ENCODE measurements around the gene ETS1. TPM values are rescaled to one million over a fixed set of nuclear protein-coding genes. Genes with fewer than 3 reads are reported as not detected.
A peak's percentile ranks its signal among the peaks of the same experiment; 100 is the strongest.

The ETS1 gene
- total RNA-seq, 1 donor from 2014 or later, result 154 TPM

GRCh38 chr11:128540469-128540868, 46.9 kb downstream of the ETS1 start:
- no peak for DNase-seq (ENCODE audit: low spot score)

DNA sequence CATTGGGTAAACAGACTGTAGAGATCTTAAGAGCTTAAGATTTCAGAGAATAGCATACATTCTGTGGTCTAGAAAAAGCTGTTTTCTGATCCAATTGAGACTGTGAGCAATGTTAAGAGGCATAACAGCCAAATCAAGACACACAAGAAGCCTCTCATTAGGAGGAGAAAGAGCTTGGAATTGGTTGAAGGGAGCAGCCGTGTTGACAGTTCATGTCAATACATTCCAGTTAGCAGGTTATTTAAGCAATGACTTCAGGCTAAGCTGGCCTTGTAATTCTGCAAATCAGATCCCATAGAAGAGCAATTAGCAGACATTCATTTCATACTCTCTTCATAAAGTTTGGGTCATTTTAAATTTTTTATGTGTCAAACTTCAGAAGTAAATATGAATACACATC, 50.9 kb downstream of the ETS1 start:
- DNase-seq (ENCODE audit: low spot score), result no peak

DNA sequence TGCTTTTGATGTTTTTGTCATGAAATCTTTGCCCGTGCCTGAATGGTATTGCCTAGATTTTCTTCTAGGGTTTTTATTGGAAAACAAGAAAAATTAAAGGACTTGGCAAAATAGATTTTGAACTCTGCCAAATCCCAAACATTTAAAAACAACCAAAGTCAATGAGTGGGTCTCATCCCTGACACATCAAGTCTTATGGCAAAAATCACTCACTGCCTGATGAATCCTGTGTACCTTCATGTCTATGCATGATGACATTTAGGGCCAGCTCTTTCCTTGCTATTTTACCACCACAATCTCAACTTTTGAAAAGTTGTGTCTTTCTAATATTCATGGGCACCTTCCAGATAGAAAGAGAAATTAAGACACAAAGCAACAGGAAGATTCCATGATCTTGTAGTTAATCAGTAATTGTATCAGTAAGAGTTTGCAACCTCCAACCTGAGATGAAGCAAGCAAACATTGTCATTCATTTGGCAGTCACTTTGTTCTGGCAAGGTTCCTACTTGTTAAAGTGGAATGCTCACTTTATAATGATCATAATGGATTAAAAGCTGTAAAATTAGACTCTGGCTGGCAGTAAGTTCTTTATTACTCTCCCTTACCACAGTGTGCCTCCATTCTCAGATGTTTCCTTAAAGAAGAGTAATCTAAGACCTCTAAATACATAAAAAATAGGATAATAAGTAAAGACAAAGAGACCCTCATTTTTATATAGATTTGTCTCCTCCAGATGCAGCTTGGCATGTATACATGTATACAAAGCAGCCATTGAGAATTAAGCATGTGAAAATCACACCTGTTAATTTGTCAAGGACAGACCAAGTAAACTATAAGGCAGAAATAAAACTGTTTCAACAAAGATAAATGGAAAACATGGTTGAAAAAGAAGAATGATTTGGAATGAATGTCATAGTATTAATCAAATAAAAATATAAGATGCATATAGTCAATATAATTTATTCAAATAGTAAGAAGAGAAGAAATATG, 51.6 kb downstream of the ETS1 start:
- no peak for DNase-seq (ENCODE audit: low spot score)

- no peak for DNase-seq (ENCODE audit: low spot score)
These were observed 53.9 kb downstream of the ETS1 start for GRCh38 chr11:128533472-128533871.

DNA sequence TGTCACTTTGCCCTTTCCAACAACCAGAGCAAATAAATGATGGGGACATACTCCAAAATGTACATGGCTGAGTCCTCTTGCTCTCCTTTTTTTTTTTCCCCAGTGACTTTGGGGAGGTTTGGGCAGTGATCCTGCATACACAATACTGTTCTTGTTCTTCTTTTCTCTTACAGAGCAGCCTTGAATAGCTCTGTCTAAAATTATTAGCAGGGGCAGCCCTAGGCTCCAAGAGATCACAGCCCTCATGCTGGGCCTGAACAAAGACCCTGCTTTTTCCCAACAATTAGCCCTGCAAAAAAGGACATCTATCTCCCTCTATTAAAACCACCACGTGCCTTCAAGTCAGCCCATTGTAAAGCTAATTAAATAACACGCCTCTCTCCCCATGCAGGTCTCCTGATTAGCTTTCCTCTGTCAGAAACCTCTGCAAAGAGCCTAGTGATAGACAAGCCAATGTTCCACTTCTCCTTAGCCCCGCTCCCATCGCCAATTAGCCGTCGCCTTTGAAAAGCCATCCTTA, 54.7 kb downstream of the ETS1 start:
- no peak for DNase-seq (ENCODE audit: low spot score)

GRCh38 chr11:128532016-128532571, 55.3 kb downstream of the ETS1 start:
- DNase-seq (ENCODE audit: low spot score), result no peak

DNA sequence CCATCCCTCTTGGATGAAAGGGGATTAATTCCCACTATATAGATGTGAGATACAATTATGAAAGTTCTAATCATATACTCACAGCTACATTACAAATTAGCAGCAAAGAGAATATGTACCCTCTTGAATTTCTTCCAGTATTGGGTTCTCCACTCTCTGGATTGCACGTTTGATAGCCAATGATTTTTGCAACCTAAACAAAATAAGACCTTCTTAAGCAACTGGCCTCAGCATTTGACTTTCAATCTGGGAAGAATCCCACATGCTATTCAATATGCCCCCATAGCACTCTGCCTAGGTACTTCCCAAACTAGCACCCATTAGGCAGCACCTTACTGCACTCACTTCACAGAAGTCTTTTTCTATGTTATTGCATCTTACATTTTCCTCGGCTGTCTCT, 55.8 kb downstream of the ETS1 start:
- no peak for DNase-seq (ENCODE audit: low spot score)

GRCh38 chr11:128530118-128531074, 57.0 kb downstream of the ETS1 start:
- DNase-seq (ENCODE audit: low spot score), result no peak

GRCh38 chr11:128528294-128528693, 59.1 kb downstream of the ETS1 start:
- no peak for DNase-seq (ENCODE audit: low spot score)

DNA sequence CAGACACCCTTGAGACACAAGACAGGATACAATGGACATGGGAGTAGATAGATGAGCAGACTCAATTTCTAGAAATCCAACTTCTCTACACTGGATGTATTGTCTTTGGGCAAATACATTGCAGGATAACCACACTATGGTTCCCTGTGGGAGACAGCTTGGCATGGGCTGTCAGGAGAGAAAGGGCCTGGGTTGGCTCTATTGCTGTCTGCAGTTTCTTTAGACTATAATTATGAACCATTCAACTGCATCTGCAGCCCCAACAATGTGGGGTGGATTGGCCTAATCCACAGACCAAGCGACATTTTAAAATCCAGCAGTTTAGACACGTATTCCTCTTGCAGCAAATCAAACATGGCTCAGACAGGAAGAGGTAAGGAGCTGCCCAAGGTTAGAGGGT, 60.3 kb downstream of the ETS1 start:
- DNase-seq (ENCODE audit: low spot score), result no peak

DNA sequence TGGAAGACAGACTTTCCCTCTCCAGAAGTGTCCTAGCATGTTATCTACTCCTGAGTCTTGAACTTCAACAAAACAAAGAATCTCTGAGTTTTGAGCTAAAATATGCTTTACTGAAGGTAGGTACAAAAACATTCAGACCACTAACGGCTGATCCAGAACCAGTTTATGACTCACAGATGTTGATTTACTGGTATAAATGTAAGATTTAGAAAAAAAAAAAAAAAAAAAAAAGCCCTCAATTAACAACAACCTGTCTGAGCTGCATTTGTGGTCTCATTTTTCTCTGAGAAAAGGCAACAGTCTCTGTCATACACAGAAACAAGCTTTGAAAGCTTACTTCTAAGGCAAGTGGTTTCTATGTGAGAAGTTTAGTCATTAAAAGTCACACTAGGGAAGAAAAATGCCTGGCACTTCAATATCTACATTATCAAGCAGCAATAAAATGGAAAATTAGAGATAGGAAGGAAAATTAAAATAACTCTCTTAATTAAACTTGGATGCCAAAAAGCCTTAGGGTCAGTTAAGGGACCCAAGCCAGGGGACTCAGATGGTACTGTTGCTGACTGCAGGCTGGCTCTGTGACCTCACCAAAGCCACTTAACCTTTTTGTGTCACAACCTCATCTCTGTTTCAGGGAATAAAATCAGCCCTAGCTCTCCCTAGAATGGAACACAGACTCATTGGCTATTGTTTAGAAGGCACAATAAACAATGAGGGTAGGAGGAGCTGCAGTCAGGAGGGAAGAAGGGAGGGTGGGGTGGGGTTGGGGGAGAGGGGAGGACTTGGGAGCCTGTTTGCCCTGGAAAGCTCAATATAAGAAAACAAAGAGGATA, 61.7 kb downstream of the ETS1 start:
- DNase-seq (ENCODE audit: low spot score), result no peak

DNA sequence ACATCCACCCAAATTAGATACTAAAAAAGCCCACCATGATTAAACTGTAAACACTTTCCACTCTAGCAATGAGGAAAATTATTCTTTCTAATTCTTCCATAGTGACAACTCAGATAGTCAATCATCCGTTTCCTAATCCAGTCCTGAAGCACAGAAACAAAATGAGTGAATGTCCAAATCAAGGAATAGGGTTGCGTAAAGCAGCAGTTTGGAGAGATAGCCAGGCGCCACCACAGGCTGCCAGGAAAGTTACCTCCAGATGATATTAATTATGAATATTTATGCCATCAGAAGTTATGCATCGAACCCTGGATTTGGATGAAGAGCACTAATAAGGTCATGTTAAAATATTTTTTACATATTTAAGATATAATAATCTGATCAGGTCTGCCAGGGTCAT, 63.2 kb downstream of the ETS1 start:
- no peak for DNase-seq (ENCODE audit: low spot score)

DNA sequence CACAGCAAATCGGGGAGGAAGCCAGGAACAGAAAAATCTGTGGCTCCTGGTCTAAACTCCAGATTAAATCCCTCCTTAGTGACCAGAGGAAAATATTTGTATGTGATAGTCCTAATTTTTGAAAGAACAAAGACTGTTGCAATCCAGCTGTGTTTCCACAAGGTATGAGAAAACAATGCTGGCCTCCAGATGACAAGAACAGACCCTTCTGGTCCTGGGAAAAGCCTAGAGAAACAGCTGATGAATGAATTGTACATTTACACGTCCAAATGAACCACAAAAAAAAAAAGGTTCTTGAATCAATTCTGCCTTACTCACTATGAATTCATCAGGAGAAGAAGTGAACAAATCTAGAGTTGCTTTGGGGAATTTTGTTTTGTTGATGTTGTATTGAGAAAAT, 63.7 kb downstream of the ETS1 start:
- DNase-seq (ENCODE audit: low spot score), result no peak

GRCh38 chr11:128522943-128523518, 64.3 kb downstream of the ETS1 start:
- no peak for DNase-seq (ENCODE audit: low spot score)

GRCh38 chr11:128522055-128522942, 65.1 kb downstream of the ETS1 start:
- DNase-seq (ENCODE audit: low spot score), result peak; percentile 97

DNA sequence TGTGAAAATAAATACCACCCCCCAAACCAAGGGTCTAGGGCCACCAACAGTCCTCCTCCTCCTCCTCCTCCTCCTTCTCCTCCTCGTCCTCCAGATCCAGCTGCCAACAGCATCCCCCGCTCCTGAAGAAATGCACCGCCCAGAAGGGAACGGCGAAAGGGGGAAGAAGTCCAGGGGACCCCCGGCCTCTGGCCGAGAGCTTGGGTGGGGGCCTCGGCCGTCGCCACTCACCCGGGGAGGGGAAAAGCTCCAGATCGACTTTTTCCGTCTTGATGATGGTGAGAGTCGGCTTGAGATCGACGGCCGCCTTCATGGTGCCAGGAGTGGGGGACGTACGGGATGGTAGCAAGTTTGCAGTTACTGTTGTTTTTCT, 65.7 kb downstream of the ETS1 start:
- no peak for DNase-seq (ENCODE audit: low spot score)

DNA sequence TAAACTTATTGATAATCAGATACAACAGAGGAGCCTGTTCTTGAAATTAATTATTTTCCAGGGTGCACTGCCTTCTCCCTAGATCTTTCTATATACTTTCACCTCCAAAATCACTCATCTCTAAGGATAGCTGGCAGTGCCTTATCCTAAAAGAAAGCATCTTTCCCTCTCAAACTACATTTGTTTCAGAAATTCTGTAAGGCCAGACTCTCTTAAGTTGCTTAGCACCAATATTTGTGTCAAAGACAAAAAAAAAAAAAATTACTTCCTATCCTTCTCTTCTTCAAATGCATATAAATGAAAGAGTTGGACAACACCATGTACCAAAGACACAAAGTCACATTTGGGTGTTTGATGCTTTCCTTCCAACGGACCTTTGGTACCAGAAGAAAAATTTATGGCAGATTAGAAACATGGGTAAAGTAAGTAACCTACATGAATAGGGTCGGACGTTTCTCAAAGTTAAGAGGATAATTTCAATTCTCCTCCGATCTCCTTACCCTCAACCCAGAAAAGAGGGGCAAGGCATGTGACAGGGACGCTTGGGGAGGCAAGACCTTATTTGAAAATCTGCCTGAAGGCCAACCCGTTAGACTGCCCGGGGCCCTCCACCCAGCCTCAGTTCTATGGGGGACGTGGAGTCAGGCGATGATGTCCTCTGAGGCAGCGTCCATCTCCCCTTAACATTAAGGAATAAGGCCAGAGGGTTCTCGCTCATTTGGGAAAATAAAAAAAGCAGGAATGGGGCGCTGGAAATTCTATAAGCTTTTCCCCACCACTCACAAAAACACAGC, 66.3 kb downstream of the ETS1 start:
- DNase-seq (ENCODE audit: low spot score), result no peak

GRCh38 chr11:128520206-128520887, 67.0 kb downstream of the ETS1 start:
- DNase-seq (ENCODE audit: low spot score), result no peak

Measured in mesenteric fat pad (tissue), 1 donor.